Neural crest cell (in vitro differentiated cells): Measurements from ENCODE around the gene TACR2. TPM values are rescaled to one million over a fixed set of nuclear protein-coding genes. Genes with fewer than 3 reads are reported as not detected.

ENCODE experiments used
- DNase-seq: peaks from one replicate; pipeline ENCODE4 v3.0.0; 2021; ENCODE audit warnings: low read depth, mixed read lengths, low spot score
- H3K27ac Mint-ChIP-seq: one replicate; pipeline ENCODE4 v1.8.0; 2021; ENCODE audit warnings: mild to moderate bottlenecking, mixed read lengths; ENCODE audit not compliant: unreplicated experiment
- H3K27me3 Mint-ChIP-seq: 2 replicates; pipeline ENCODE4 v1.8.0; 2021; ENCODE audit warnings: low read depth, mild to moderate bottlenecking, mixed read lengths
- H3K36me3 Mint-ChIP-seq: 2 replicates; pipeline ENCODE4 v1.8.0; 2021; ENCODE audit warnings: low read depth, mild to moderate bottlenecking, mixed read lengths
- H3K4me1 Mint-ChIP-seq: 2 replicates; pipeline ENCODE4 v1.8.0; 2021; ENCODE audit warnings: mixed read lengths
- H3K4me3 Mint-ChIP-seq: one replicate; pipeline ENCODE4 v1.8.0; 2021; ENCODE audit warnings: mild to moderate bottlenecking, mixed read lengths
- H3K9me3 Mint-ChIP-seq: 2 replicates; pipeline ENCODE4 v1.8.0; 2021; ENCODE audit warnings: mixed read lengths
- CTCF ChIP-seq: fragments of 200-600 bp; sonication (generic); conservative IDR thresholded peaks from 2 replicates; pipeline ENCODE4 v1.5.0; 2021; ENCODE audit warnings: antibody characterized with exemption, mild to moderate bottlenecking
- total RNA-seq: library from RNA; stranded (reverse); gene quantifications from 2 replicates; pipeline ENCODE4 v1.2.1, GENCODE V29; 2021

The TACR2 gene
- total RNA-seq, 1 donor from 2014 or later, result not detected

GRCh38 chr10:69375307-69376151 is 41.2 kb downstream of the TACR2 start:
- H3K36me3 Mint-ChIP-seq, result peaks cover 11% of the 10 kb centered on the region
- no peak for DNase-seq
- H3K9me3 Mint-ChIP-seq, result no peaks in the 10 kb centered on the region
- H3K27ac Mint-ChIP-seq, result no peak overlapping the region
- H3K4me3 Mint-ChIP-seq, result no peak overlapping the region
- TF ChIP-seq CTCF, result no peak
- no peaks in the 10 kb centered on the region for H3K27me3 Mint-ChIP-seq
- H3K4me1 Mint-ChIP-seq, result peaks cover 4% of the 10 kb centered on the region

DNA sequence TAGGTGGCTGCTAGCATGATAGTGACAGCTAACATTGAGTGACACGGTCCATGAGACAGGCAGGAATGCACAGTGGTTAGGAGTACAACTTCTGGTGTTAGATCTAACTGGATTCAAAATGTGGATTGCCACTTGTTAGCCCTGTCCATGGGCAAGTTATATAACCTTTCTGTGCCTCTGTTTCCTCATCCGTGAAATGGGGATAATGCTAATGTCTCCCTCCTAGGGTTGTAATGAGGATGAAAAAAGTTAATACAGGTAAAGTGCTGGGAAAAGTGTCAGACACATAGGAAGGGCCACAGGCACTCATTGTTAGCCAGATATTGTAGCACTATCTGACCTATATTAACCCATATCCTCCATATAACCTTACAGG is 41.8 kb downstream of the TACR2 start:
- Mint-ChIP-seq H3K4me1 (peaks cover 4% of the 10 kb centered on the region), H3K27me3 (no peaks in the 10 kb centered on the region), H3K36me3 (peaks cover 17% of the 10 kb centered on the region), H3K27ac (no peak overlapping the region), H3K4me3 (no peak overlapping the region), H3K9me3 (no peaks in the 10 kb centered on the region)
- TF ChIP-seq CTCF, result no peak
- DNase-seq, result no peak

- TF ChIP-seq CTCF, result no peak
- no peaks in the 10 kb centered on the region for H3K27me3 Mint-ChIP-seq
- H3K9me3 Mint-ChIP-seq, result no peaks in the 10 kb centered on the region
- DNase-seq, result no peak
- H3K27ac Mint-ChIP-seq, result peak overlapping the region; percentile 52
- peaks cover 4% of the 10 kb centered on the region for H3K4me1 Mint-ChIP-seq
- H3K4me3 Mint-ChIP-seq, result no peak overlapping the region
- H3K36me3 Mint-ChIP-seq, result peaks cover 18% of the 10 kb centered on the region
These were observed 42.5 kb downstream of the TACR2 start for GRCh38 chr10:69374242-69374641.

- Mint-ChIP-seq H3K27me3 (no peaks in the 10 kb centered on the region), H3K9me3 (no peaks in the 10 kb centered on the region), H3K4me3 (no peak overlapping the region), H3K36me3 (peaks cover 17% of the 10 kb centered on the region), H3K27ac (no peak overlapping the region), H3K4me1 (peaks cover 4% of the 10 kb centered on the region)
- TF ChIP-seq CTCF, result no peak
- DNase-seq, result no peak
These were observed 44.4 kb downstream of the TACR2 start for GRCh38 chr10:69372126-69372980.

- no peak for TF ChIP-seq CTCF
- no peak overlapping the region for H3K4me3 Mint-ChIP-seq
- H3K4me1 Mint-ChIP-seq, result peaks cover 9% of the 10 kb centered on the region
- no peak overlapping the region for H3K27ac Mint-ChIP-seq
- H3K27me3 Mint-ChIP-seq, result no peaks in the 10 kb centered on the region
- no peaks in the 10 kb centered on the region for H3K9me3 Mint-ChIP-seq
- no peak for DNase-seq
- peaks cover 17% of the 10 kb centered on the region for H3K36me3 Mint-ChIP-seq
These were observed 49.2 kb downstream of the TACR2 start for GRCh38 chr10:69367469-69367868.
